Mesenchymal stem cell (in vitro differentiated cells and primary cell): ENCODE data around the gene TAMM41.
A peak's percentile ranks its signal among the peaks of the same experiment; 100 is the strongest.
"Not testable (repeated sequence)": the region's sequence is repeated elsewhere in the genome, so short reads cannot be mapped to it uniquely, and the experiment has no call there.

Source experiments
- DNase-seq: peaks from one replicate; pipeline ENCODE4 v3.0.0-alpha.2; 2013
- H2AFZ ChIP-seq: one replicate; pipeline ENCODE4 v1.6.1; 2013; ENCODE audit warnings: low read depth, mild to moderate bottlenecking, control low read depth, inconsistent platforms, low read length, moderate library complexity
- H2AK5ac ChIP-seq: 2 replicates; pipeline ENCODE4 v1.6.1; 2013; ENCODE audit warnings: low read length, moderate library complexity, mild to moderate bottlenecking, inconsistent platforms; ENCODE audit not compliant: severe bottlenecking
- H2BK120ac ChIP-seq: one replicate; pipeline ENCODE4 v1.6.1; 2013; ENCODE audit warnings: low read depth, mild to moderate bottlenecking, inconsistent platforms, low read length, moderate library complexity
- H2BK12ac ChIP-seq, 2 experiments: one replicate each; pipeline ENCODE4 v1.6.1; 2013; ENCODE audit warnings: inconsistent platforms in 2 of 2, low read length in 2 of 2, mild to moderate bottlenecking in 2 of 2, moderate library complexity in 2 of 2, control low read depth in 1 of 2
- H2BK15ac ChIP-seq: one replicate; pipeline ENCODE4 v1.6.1; 2013; ENCODE audit warnings: mild to moderate bottlenecking, low read depth, inconsistent platforms; ENCODE audit not compliant: poor library complexity, severe bottlenecking
- H2BK5ac ChIP-seq: 2 replicates; pipeline ENCODE4 v1.6.1; 2013; ENCODE audit warnings: low read depth, mild to moderate bottlenecking, low read length, control low read depth, inconsistent platforms; ENCODE audit not compliant: poor library complexity, severe bottlenecking
- H3K14ac ChIP-seq, 2 experiments: one replicate each; pipeline ENCODE4 v1.6.1; 2013; ENCODE audit warnings: inconsistent platforms in 2 of 2, low read length in 2 of 2, control low read depth in 1 of 2, mild to moderate bottlenecking in 1 of 2, moderate library complexity in 1 of 2
- H3K18ac ChIP-seq, 2 experiments: one replicate each; pipeline ENCODE4 v1.6.1; 2013; ENCODE audit warnings: inconsistent platforms in 2 of 2, low read length in 2 of 2, control low read depth in 1 of 2, low read depth in 1 of 2, mild to moderate bottlenecking in 1 of 2
- H3K23ac ChIP-seq, 2 experiments: one replicate each; pipeline ENCODE4 v1.6.1; 2013; ENCODE audit warnings: inconsistent platforms in 2 of 2, low read length in 2 of 2, mild to moderate bottlenecking in 2 of 2, moderate library complexity in 2 of 2, control low read depth in 1 of 2
- H3K27ac ChIP-seq: 2 replicates; pipeline ENCODE4 v1.5.1; 2013; ENCODE audit warnings: mild to moderate bottlenecking, moderate library complexity, low read length, control low read depth, inconsistent platforms; ENCODE audit not compliant: poor library complexity, severe bottlenecking
- H3K27me3 ChIP-seq, 2 experiments: 2 replicates each; pipeline versions ENCODE4 v1.6.1 to v1.7.0; 2013; ENCODE audit warnings: low read length in 2 of 2, mild to moderate bottlenecking in 2 of 2, moderate library complexity in 2 of 2, control low read depth in 1 of 2, inconsistent platforms in 1 of 2; ENCODE audit not compliant: control insufficient read depth in 1 of 2, insufficient read depth in 1 of 2
- H3K36me3 ChIP-seq, 2 experiments: 2 replicates each; pipeline versions ENCODE4 v1.6.1 to v1.7.0; 2013; ENCODE audit warnings: low read length in 2 of 2, control low read depth in 1 of 2, inconsistent platforms in 1 of 2, low read depth in 1 of 2, mild to moderate bottlenecking in 1 of 2; ENCODE audit not compliant: insufficient read depth in 2 of 2, control insufficient read depth in 1 of 2
- H3K4ac ChIP-seq, 2 experiments: one replicate each; pipeline ENCODE4 v1.6.1; 2013; ENCODE audit warnings: inconsistent platforms in 2 of 2, low read length in 2 of 2, mild to moderate bottlenecking in 2 of 2, moderate library complexity in 2 of 2, control low read depth in 1 of 2, low read depth in 1 of 2
- H3K4me1 ChIP-seq: 2 replicates; pipeline ENCODE4 v1.6.1; 2013; ENCODE audit warnings: low read depth, low read length, control low read depth; ENCODE audit not compliant: control insufficient read depth, insufficient read depth
- H3K4me2 ChIP-seq: 2 replicates; pipeline ENCODE4 v1.6.1; 2013; ENCODE audit warnings: low read length, mild to moderate bottlenecking, inconsistent platforms; ENCODE audit not compliant: poor library complexity, severe bottlenecking
- H3K4me3 ChIP-seq, 2 experiments: 2 replicates each; pipeline versions ENCODE4 v1.5.1 to v1.7.0; 2013; ENCODE audit warnings: low read length in 2 of 2, mild to moderate bottlenecking in 2 of 2, control low read depth in 1 of 2, low read depth in 1 of 2; ENCODE audit not compliant: insufficient read depth in 1 of 2
- H3K79me1 ChIP-seq: replicated peaks from 2 replicates; pipeline ENCODE4 v1.6.1; 2013; ENCODE audit warnings: mild to moderate bottlenecking, control low read depth, low read length, inconsistent platforms; ENCODE audit not compliant: poor library complexity, severe bottlenecking
- H3K9ac ChIP-seq: 2 replicates; pipeline ENCODE4 v1.7.0; 2013; ENCODE audit warnings: mild to moderate bottlenecking, low read length, moderate library complexity
- H3K9me3 ChIP-seq: 2 replicates; pipeline ENCODE4 v1.7.0; 2013; ENCODE audit warnings: mild to moderate bottlenecking, low read length; ENCODE audit not compliant: control insufficient read depth
- H4K8ac ChIP-seq: one replicate; pipeline ENCODE4 v1.6.1; 2013; ENCODE audit warnings: inconsistent platforms, mild to moderate bottlenecking, low read length, moderate library complexity
- H4K91ac ChIP-seq: one replicate; pipeline ENCODE4 v1.6.1; 2013; ENCODE audit warnings: mild to moderate bottlenecking, low read length, inconsistent platforms
- WGBS: methylation state at CpG from one replicate; pipeline ENCODE4 v1.1.7; 2013; ENCODE audit warnings: mixed read lengths; 5-methylcytosine and 5-hydroxymethylcytosine counted together

TAMM41 gene

GRCh38 chr3:11775493-11775892, 71.2 kb downstream of the TAMM41 start:
- no peak for DNase-seq
- no peaks in the 10 kb centered on the region for H3K27me3 ChIP-seq
- no peak overlapping the region for H2BK120ac ChIP-seq
- H4K91ac ChIP-seq: no peak overlapping the region
- H3K4me3 ChIP-seq: no peak overlapping the region
- H3K18ac ChIP-seq: no peak overlapping the region
- no peak overlapping the region for H3K27ac ChIP-seq
- H3K9ac ChIP-seq: no peak overlapping the region
- no peak overlapping the region for H3K4me2 ChIP-seq
- H2AFZ ChIP-seq: no peak overlapping the region
- H2BK15ac ChIP-seq: no peak overlapping the region
- H4K8ac ChIP-seq: no peak overlapping the region
- H3K23ac ChIP-seq: no peak overlapping the region
- no peak overlapping the region for H3K4ac ChIP-seq
- WGBS: 97% methylated on average over 7 of the region's 8 CpGs
- no peak overlapping the region for H3K14ac ChIP-seq
- peaks cover 3 to 13% of the 10 kb centered on the region in 2 experiments for H3K36me3 ChIP-seq
- H3K9me3 ChIP-seq: no peaks in the 10 kb centered on the region
- peaks cover 8% of the 10 kb centered on the region for H3K4me1 ChIP-seq
- H2BK5ac ChIP-seq: no peak overlapping the region
- no peak overlapping the region for H2BK12ac ChIP-seq
- H2AK5ac ChIP-seq: no peak overlapping the region
- no peaks in the 10 kb centered on the region for H3K79me1 ChIP-seq

- Histone ChIP-seq H3K9me3 (no peaks in the 10 kb centered on the region), H2AFZ (no peak overlapping the region), H2BK12ac (no peak overlapping the region), H3K14ac (no peak overlapping the region), H3K79me1 (no peaks in the 10 kb centered on the region), H3K27me3 (no peaks in the 10 kb centered on the region), H3K27ac (no peak overlapping the region), H2BK15ac (no peak overlapping the region), H3K4me1 (peaks cover 10% of the 10 kb centered on the region), H2AK5ac (no peak overlapping the region), H2BK120ac (no peak overlapping the region), H3K18ac (no peak overlapping the region), H3K4me2 (no peak overlapping the region), H4K91ac (no peak overlapping the region), H4K8ac (no peak overlapping the region), H3K9ac (no peak overlapping the region), H3K4ac (no peak overlapping the region), H3K36me3 (peaks cover 3 to 11% of the 10 kb centered on the region in 2 experiments), H2BK5ac (no peak overlapping the region), H3K23ac (no peak overlapping the region), H3K4me3 (no peak overlapping the region)
- peak; percentile 73 for DNase-seq
- 25% methylated on average over 2 of the region's 2 CpGs for WGBS
These were observed 72.3 kb downstream of the TAMM41 start for GRCh38 chr3:11774296-11774877.

- not testable (repeated sequence) for H2BK15ac ChIP-seq, H3K79me1 ChIP-seq, H3K4me1 ChIP-seq, H2BK5ac ChIP-seq, H3K23ac ChIP-seq, H4K91ac ChIP-seq, H3K27me3 ChIP-seq, H4K8ac ChIP-seq, H3K36me3 ChIP-seq, H3K4ac ChIP-seq, H3K14ac ChIP-seq, H3K9me3 ChIP-seq, H3K4me3 ChIP-seq, H2BK120ac ChIP-seq, H3K18ac ChIP-seq, H3K27ac ChIP-seq, H3K9ac ChIP-seq, H2AK5ac ChIP-seq, H3K4me2 ChIP-seq, H2BK12ac ChIP-seq, H2AFZ ChIP-seq, DNase-seq
- WGBS: 73% methylated on average over 7 of the region's 7 CpGs
These were observed 74.8 kb downstream of the TAMM41 start for GRCh38 chr3:11771931-11772330.

GRCh38 chr3:11770477-11771391, 76.0 kb downstream of the TAMM41 start:
- Histone ChIP-seq H3K27ac (no peak overlapping the region), H3K23ac (no peak overlapping the region), H4K91ac (no peak overlapping the region), H2BK5ac (no peak overlapping the region), H2BK12ac (peak overlapping the region in 1 of 2 experiments; percentile 45), H3K4me1 (peaks cover 10% of the 10 kb centered on the region), H2AFZ (no peak overlapping the region), H3K79me1 (no peaks in the 10 kb centered on the region), H2BK120ac (no peak overlapping the region), H3K36me3 (no peaks in the 10 kb centered on the region), H3K4me3 (peak overlapping the region in 1 of 2 experiments; percentile 63), H3K4ac (no peak overlapping the region), H3K9ac (peak overlapping the region; percentile 51), H3K18ac (peak overlapping the region in 1 of 2 experiments; percentile 41), H2AK5ac (no peak overlapping the region), H4K8ac (no peak overlapping the region), H3K27me3 (no peaks in the 10 kb centered on the region), H3K9me3 (no peaks in the 10 kb centered on the region), H3K14ac (no peak overlapping the region), H3K4me2 (peak overlapping the region; percentile 40), H2BK15ac (no peak overlapping the region)
- peak; percentile 67 for DNase-seq
- 41% methylated on average over 18 of the region's 20 CpGs for WGBS
